ENCODE data around the gene AHSG.

- TF ChIP-seq CTCF (IDR thresholded peaks at IDR 0.05; ENCODE audit: insufficient read depth, low read depth, low read length), result no peak
- TF ChIP-seq EZH2 (IDR thresholded peaks at IDR 0.05; ENCODE audit: insufficient read depth, low read length), result no peak
Measured at GRCh38 chr3:186605561-186606545, 7.0 kb upstream of the AHSG start.

Measured in astrocyte (in vitro differentiated cells and primary cell).